Tibial artery (tissue), 4 donors: ENCODE measurements around the gene HOXC10.

Experiments
- DNase-seq, 2 donors: peaks; one replicate each; pipeline ENCODE4 v3.0.0-alpha.2; 2019
- H3K27ac ChIP-seq, 2 donors: fragments of 200-600 bp; sonication (generic) in 1 of 2; 1 replicate in 1 of 2; 2 replicates in 1 of 2; pipeline ENCODE4 v1.5.1; 2018 to 2019; ENCODE audit warnings: mild to moderate bottlenecking in 1 of 2
- H3K27me3 ChIP-seq, 2 donors: fragments of 200-600 bp; sonication (generic) in 1 of 2; one replicate each; pipeline versions ENCODE4 v1.5.1 to v1.6.0; 2016 to 2019
- H3K36me3 ChIP-seq, 3 donors: fragments of 200-600 bp; sonication (generic) in 2 of 3; one replicate each; pipeline ENCODE4 v1.5.1; 2016 to 2019; ENCODE audit warnings: mild to moderate bottlenecking in 2 of 3
- H3K4me1 ChIP-seq, 4 donors: fragments of 200-600 bp; sonication (generic) in 2 of 4; 1 replicate in 3 of 4; 2 replicates in 1 of 4; pipeline ENCODE4 v1.5.1; 2016 to 2019
- H3K4me3 ChIP-seq, 2 donors: fragments of 200-600 bp; sonication (generic) in 1 of 2; 1 replicate in 1 of 2; 2 replicates in 1 of 2; pipeline ENCODE4 v1.5.1; 2018 to 2019; ENCODE audit warnings: mild to moderate bottlenecking in 2 of 2
- H3K9me3 ChIP-seq, 3 donors: fragments of 200-600 bp; sonication (generic) in 1 of 3; one replicate each; pipeline ENCODE4 v1.5.1; 2016 to 2019
- CTCF ChIP-seq, 2 experiments: fragments of 200-600 bp in 1 of 2; fragments of 450-650 bp in 1 of 2; IDR thresholded peaks; one replicate each; pipeline ENCODE4 v1.5.1; 2017 to 2019; ENCODE audit warnings: antibody characterized with exemption in 2 of 2, mild to moderate bottlenecking in 1 of 2, moderate library complexity in 1 of 2
- intact Hi-C: fragments of 100-400 bp; cut with DNase I; formaldehyde crosslinking; loops from one replicate; pipeline ENCODE4 v1.15.0; 2023; ENCODE audit warnings: low total_unique reads

The HOXC10 gene

GRCh38 chr12:53966085-53966384, 18.9 kb upstream of the HOXC10 start:
- intact Hi-C loops, result no loop called here
- Histone ChIP-seq H3K4me1 (peaks cover 0 to 62% (median 27%) of the 10 kb centered on the region in 4 donors), H3K27ac (peak overlapping the region; percentile 94 to 95), H3K27me3 (no peaks in the 10 kb centered on the region), H3K9me3 (no peaks in the 10 kb centered on the region), H3K36me3 (no peaks in the 10 kb centered on the region), H3K4me3 (peak overlapping the region; percentile 62 to 77)
- DNase-seq, result no peak
- no peak for TF ChIP-seq CTCF (IDR thresholded peaks at IDR 0.05)

- peak in 1 of 2 donors; percentile 65 for DNase-seq
- no peaks in the 10 kb centered on the region for H3K36me3 ChIP-seq
- peak overlapping the region; percentile 62 to 77 for H3K4me3 ChIP-seq
- intact Hi-C loops, result no loop called here
- H3K4me1 ChIP-seq, result peaks cover 0 to 59% (median 25%) of the 10 kb centered on the region in 4 donors
- no peak for TF ChIP-seq CTCF (IDR thresholded peaks at IDR 0.05)
- H3K27ac ChIP-seq, result peak overlapping the region; percentile 94 to 95
- H3K9me3 ChIP-seq, result no peaks in the 10 kb centered on the region
- no peaks in the 10 kb centered on the region for H3K27me3 ChIP-seq
These were observed 18.4 kb upstream of the HOXC10 start for GRCh38 chr12:53966385-53967133.

DNA sequence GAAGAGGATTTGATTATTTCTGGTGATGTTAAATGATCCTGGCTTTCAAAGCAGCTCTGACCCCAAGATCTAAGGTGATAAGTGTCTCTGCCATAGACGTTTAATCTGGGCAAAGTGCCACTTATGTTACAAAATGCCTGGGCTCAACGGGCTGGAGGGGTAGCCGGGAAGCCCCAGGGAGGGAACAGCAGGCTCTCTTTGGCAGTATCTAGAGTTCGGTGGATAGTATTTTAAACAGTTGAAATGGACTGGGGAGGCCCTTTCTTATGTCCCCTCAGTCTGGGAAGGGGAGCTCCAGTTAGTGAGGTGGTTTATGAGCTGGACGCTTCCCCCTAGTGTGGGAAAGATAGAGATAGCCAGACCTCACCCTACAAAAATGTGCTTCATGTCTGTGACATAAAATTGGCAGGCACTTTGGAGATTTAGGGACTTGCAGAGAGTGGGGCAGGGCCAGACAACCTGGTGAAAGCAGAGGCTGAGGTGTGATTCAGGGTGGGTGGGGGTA, 17.5 kb upstream of the HOXC10 start:
- peak overlapping the region; percentile 94 to 95 for H3K27ac ChIP-seq
- no peaks in the 10 kb centered on the region for H3K36me3 ChIP-seq
- peak overlapping the region; percentile 62 to 77 for H3K4me3 ChIP-seq
- H3K27me3 ChIP-seq, result no peaks in the 10 kb centered on the region
- no peaks in the 10 kb centered on the region for H3K9me3 ChIP-seq
- DNase-seq, result no peak
- H3K4me1 ChIP-seq, result peaks cover 0 to 56% (median 24%) of the 10 kb centered on the region in 4 donors
- TF ChIP-seq CTCF (IDR thresholded peaks at IDR 0.05), result no peak
- intact Hi-C loops, result no loop called here

- intact Hi-C loops, result no loop called here
- Histone ChIP-seq H3K27ac (peak overlapping the region; percentile 94 to 95), H3K27me3 (no peaks in the 10 kb centered on the region), H3K36me3 (no peaks in the 10 kb centered on the region), H3K4me1 (peaks cover 0 to 50% (median 21%) of the 10 kb centered on the region in 4 donors), H3K9me3 (no peaks in the 10 kb centered on the region), H3K4me3 (peak overlapping the region; percentile 62 to 77)
- no peak for TF ChIP-seq CTCF (IDR thresholded peaks at IDR 0.05)
- no peak for DNase-seq
These were observed 16.5 kb upstream of the HOXC10 start for GRCh38 chr12:53968214-53969127.

- Histone ChIP-seq H3K4me3 (peak overlapping the region in 1 of 2 donors; percentile 77), H3K27ac (peak overlapping the region; percentile 94 to 95), H3K4me1 (peaks cover 0 to 46% (median 27%) of the 10 kb centered on the region in 4 donors), H3K9me3 (no peaks in the 10 kb centered on the region), H3K27me3 (no peaks in the 10 kb centered on the region), H3K36me3 (no peaks in the 10 kb centered on the region)
- no peak for TF ChIP-seq CTCF (IDR thresholded peaks at IDR 0.05)
- intact Hi-C loops, result loop anchor here (10.0 kb wide), 1 partner anchor 395 kb away; the partner anchor contains the start of gene GPR84
- peak; percentile 68 to 80 for DNase-seq
These were observed 15.2 kb upstream of the HOXC10 start for GRCh38 chr12:53969588-53970259.
